RWPE2 (cell line): ENCODE measurements around the gene ARNT2.

Source experiments
- ATAC-seq: fragments of 200-7000 bp; cut with Tn5 transposase; 3 replicates; pipeline ENCODE4 v1.9.1; 2021; ENCODE audit warnings: low read depth
- DNase-seq: peaks from one replicate; pipeline ENCODE4 v3.0.0-alpha.2; 2020; ENCODE audit warnings: low spot score
- H3K27ac ChIP-seq: fragments of 450-650 bp; 2 replicates; pipeline ENCODE4 v1.5.1; 2017; ENCODE audit warnings: mild to moderate bottlenecking; ENCODE audit not compliant: poor library complexity, severe bottlenecking
- H3K27me3 ChIP-seq: fragments of 250-450 bp; sonication (Bioruptor Pico); 2 replicates; pipeline ENCODE4 v1.5.1; 2021; ENCODE audit warnings: mild to moderate bottlenecking, moderate library complexity; ENCODE audit not compliant: insufficient read depth, poor library complexity, severe bottlenecking
- H3K36me3 ChIP-seq: fragments of 250-450 bp; sonication (Bioruptor Pico); 2 replicates; pipeline ENCODE4 v1.5.1; 2020; ENCODE audit warnings: low read depth, mild to moderate bottlenecking, moderate library complexity
- H3K4me1 ChIP-seq: fragments of 250-450 bp; sonication (Bioruptor Pico); 2 replicates; pipeline ENCODE4 v1.5.1; 2021; ENCODE audit warnings: mild to moderate bottlenecking, moderate library complexity; ENCODE audit not compliant: insufficient read depth, poor library complexity, severe bottlenecking
- H3K4me3 ChIP-seq: fragments of 250-450 bp; sonication (Bioruptor Pico); 2 replicates; pipeline ENCODE4 v1.5.1; 2021; ENCODE audit warnings: mild to moderate bottlenecking, moderate library complexity; ENCODE audit not compliant: severe bottlenecking
- H3K9me3 ChIP-seq: fragments of 250-450 bp; sonication (Bioruptor Pico); 2 replicates; pipeline ENCODE4 v1.5.1; 2021; ENCODE audit warnings: mild to moderate bottlenecking, moderate library complexity; ENCODE audit not compliant: severe bottlenecking
- TF ChIP-seq, protein P1 (sequence below): fragments of 450-650 bp; IDR thresholded peaks from one replicate; pipeline ENCODE4 v1.5.1; 2017; ENCODE audit warnings: mild to moderate bottlenecking, moderate library complexity; ENCODE audit not compliant: poor library complexity, severe bottlenecking

ARNT2 gene

DNA sequence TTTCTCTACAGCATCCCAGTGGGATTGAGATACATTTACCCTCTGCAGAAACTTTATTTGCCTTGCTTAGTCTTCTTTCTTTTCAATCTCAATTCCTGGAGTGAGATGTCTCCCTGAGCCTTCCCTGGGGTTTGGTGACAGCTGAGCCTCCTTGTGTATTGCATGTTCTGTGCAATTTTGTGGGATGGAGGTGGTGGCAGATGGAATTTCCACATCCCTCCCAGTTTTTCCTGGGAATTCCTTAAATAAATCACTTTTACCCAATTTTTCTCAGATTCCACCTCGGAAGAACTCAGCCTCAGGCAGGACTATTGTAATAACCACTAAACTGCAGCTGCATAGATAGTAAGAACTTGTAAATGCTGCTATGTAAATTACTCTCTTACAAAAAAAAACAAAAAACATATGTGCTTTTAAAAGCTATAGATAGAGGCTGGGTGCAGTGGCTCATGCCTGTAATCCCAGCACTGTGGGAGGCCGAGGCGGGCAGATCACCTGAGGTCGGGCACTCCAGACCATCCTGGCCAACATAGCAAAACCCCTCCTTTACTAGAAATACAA lies 202.4 kb downstream of the ARNT2 start:
- TF ChIP-seq, protein P1, sequence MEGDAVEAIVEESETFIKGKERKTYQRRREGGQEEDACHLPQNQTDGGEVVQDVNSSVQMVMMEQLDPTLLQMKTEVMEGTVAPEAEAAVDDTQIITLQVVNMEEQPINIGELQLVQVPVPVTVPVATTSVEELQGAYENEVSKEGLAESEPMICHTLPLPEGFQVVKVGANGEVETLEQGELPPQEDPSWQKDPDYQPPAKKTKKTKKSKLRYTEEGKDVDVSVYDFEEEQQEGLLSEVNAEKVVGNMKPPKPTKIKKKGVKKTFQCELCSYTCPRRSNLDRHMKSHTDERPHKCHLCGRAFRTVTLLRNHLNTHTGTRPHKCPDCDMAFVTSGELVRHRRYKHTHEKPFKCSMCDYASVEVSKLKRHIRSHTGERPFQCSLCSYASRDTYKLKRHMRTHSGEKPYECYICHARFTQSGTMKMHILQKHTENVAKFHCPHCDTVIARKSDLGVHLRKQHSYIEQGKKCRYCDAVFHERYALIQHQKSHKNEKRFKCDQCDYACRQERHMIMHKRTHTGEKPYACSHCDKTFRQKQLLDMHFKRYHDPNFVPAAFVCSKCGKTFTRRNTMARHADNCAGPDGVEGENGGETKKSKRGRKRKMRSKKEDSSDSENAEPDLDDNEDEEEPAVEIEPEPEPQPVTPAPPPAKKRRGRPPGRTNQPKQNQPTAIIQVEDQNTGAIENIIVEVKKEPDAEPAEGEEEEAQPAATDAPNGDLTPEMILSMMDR, result no peak
- Histone ChIP-seq H3K4me1 (peaks cover 33% of the 10 kb centered on the region), H3K36me3 (no peaks in the 10 kb centered on the region), H3K27me3 (no peaks in the 10 kb centered on the region), H3K9me3 (no peaks in the 10 kb centered on the region), H3K4me3 (no peak overlapping the region), H3K27ac (no peak overlapping the region)
- DNase-seq, result no peak
- no peak for ATAC-seq

DNA sequence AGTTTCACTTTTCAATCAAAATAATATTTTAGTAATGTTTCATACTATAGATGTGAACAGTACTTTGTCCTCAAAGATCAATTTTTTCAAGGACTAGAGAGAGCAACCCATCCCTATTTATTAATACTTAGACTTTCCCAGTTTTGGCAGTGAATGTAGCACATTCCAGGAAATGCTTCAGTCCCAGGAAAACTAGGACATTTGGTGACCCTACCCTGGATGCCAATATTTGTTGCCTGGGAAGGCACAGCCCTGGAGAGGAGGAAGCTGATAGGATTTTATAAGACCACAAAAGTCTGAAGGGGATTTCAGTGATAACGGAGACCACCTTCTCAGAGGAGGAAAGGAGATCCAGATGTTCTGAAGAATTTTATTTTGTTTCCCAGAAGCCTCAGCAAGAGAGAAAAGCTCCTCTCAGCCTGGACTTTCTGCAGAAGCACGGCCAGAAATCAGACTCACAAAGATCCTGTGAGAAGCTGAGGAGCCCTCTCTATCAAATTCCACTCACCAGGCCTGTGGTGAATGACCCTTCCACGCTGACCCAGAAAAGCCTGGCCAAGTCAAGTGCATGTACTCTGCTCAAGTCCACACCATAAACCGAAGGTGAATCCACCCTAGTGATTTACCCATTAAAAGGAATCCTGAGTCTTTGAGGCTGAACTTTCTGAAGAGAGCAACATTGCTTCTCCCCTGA lies 203.3 kb downstream of the ARNT2 start:
- no peaks in the 10 kb centered on the region for H3K27me3 ChIP-seq
- no peaks in the 10 kb centered on the region for H3K9me3 ChIP-seq

DNA sequence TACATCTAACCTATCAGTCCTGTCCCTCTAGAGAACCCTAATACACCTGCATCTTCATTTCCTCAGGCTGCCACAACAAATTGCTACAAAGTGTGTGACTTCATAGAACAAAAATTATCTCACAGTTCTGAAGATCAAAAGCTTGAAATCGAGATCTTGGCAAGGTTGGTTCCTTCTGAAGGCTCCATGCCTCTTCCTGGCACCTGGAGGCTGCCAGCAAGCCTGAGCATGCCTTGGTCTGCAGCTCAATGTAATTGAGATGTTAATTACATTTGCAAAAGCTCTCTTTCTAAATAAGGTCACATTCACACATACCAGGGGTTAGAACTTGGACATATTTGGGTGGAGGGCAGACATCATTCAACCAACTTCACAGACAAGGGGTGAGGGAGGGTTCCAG lies 204.5 kb downstream of the ARNT2 start:
- Histone ChIP-seq H3K36me3 (no peaks in the 10 kb centered on the region), H3K27me3 (no peaks in the 10 kb centered on the region), H3K4me1 (peaks cover 33% of the 10 kb centered on the region), H3K27ac (peak overlapping the region; percentile 71), H3K4me3 (no peak overlapping the region), H3K9me3 (no peaks in the 10 kb centered on the region)
- DNase-seq, result no peak
- peak; percentile 55 for ATAC-seq
- TF ChIP-seq, protein P1, result no peak

More for the DNA sequence above, 203.3 kb downstream of the ARNT2 start:
- no peak overlapping the region for H3K4me3 ChIP-seq
- TF ChIP-seq, protein P1, result no peak
- peak overlapping the region; percentile 71 for H3K27ac ChIP-seq
- DNase-seq (no peak), ATAC-seq (no peak)
- H3K36me3 ChIP-seq, result no peaks in the 10 kb centered on the region
- peaks cover 33% of the 10 kb centered on the region for H3K4me1 ChIP-seq

DNA sequence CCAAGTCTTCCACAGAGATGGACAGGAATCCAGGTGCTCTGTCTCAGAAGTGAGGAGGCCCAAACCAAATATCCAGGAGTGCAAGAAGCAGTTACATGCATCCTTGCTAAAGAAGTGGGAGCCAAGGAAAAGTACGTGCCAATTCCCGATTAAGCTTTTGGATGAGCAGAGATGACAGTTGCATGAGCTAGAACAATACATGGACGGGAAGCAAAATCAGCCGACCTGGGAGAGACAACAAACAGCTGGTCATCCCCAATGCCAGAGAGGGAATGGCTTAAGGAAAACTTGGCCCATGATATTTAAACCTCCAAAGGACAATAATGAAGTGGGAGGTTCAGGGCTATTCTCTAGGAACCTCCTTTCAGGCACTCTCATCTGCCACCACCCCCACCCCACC lies 204.9 kb downstream of the ARNT2 start:
- H3K9me3 ChIP-seq, result no peaks in the 10 kb centered on the region
- peaks cover 33% of the 10 kb centered on the region for H3K4me1 ChIP-seq
- TF ChIP-seq, protein P1, result no peak
- H3K36me3 ChIP-seq, result no peaks in the 10 kb centered on the region
- ATAC-seq, result peak; percentile 8; the same call in 2 of the 3 replicates
- no peak for DNase-seq
- H3K4me3 ChIP-seq, result no peak overlapping the region
- peak overlapping the region; percentile 71 for H3K27ac ChIP-seq
- no peaks in the 10 kb centered on the region for H3K27me3 ChIP-seq

DNA sequence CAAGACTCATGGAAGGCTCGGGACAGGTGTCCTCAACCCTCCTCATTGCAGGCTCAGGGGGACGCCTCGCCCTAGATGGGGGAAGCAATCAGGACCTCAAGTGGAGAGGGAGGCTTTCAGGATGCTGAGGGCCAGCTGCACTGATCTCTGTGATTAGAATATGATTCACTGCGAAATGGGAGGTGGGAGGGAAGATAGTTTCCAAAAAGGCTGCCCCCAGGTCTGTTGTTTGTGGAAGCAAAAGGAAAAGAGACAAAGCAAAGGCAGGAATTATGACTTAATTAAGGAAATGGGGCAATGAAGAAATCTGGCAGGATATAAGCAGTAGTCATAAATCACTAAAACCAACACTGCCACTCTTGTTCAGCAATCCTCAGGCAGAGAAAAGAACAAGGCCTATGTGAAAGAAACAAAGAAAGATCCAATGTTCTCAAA lies 205.3 kb downstream of the ARNT2 start:
- peak; percentile 77 for ATAC-seq
- Histone ChIP-seq H3K4me3 (no peak overlapping the region), H3K4me1 (peaks cover 33% of the 10 kb centered on the region), H3K27me3 (no peaks in the 10 kb centered on the region), H3K36me3 (no peaks in the 10 kb centered on the region), H3K27ac (peak overlapping the region; percentile 71), H3K9me3 (no peaks in the 10 kb centered on the region)
- TF ChIP-seq, protein P1, result no peak
- DNase-seq, result no peak
